Osteoblast (primary cell): ENCODE measurements around the gene SRPK2. TPM values are rescaled to one million over a fixed set of nuclear protein-coding genes. Genes with fewer than 3 reads are reported as not detected.

ENCODE experiments used
- DNase-seq: peaks from one replicate; pipeline ENCODE4 v3.0.0; 2011; ENCODE audit warnings: low spot score, mixed read lengths; ENCODE audit not compliant: insufficient read length; ENCODE audit errors: missing footprints
- H2AFZ ChIP-seq: 2 replicates; pipeline ENCODE4 v1.6.0; 2011; ENCODE audit warnings: mild to moderate bottlenecking, low read length
- H3K27ac ChIP-seq: 2 replicates; pipeline ENCODE4 v1.5.1; 2011; ENCODE audit warnings: mild to moderate bottlenecking, low read depth, low read length, moderate library complexity
- H3K27me3 ChIP-seq: 2 replicates; pipeline ENCODE4 v1.6.0; 2012; ENCODE audit warnings: mild to moderate bottlenecking, control low read depth, inconsistent platforms, low read length, moderate library complexity; ENCODE audit not compliant: insufficient read depth
- H3K36me3 ChIP-seq: 2 replicates; pipeline ENCODE4 v1.5.1; 2011; ENCODE audit warnings: mild to moderate bottlenecking, low read length, control low read depth, moderate library complexity; ENCODE audit not compliant: insufficient read depth
- H3K4me1 ChIP-seq: 2 replicates; pipeline ENCODE4 v1.5.1; 2011; ENCODE audit warnings: mild to moderate bottlenecking, low read length, control low read depth, moderate library complexity; ENCODE audit not compliant: insufficient read depth
- H3K4me2 ChIP-seq: 2 replicates; pipeline ENCODE4 v1.6.0; 2011; ENCODE audit warnings: mild to moderate bottlenecking, low read length; ENCODE audit not compliant: insufficient read depth
- H3K4me3 ChIP-seq: fragments of 200-600 bp; sonication (generic); 3 replicates; pipeline ENCODE4 v1.5.1; 2012; ENCODE audit warnings: mild to moderate bottlenecking, low read length, inconsistent platforms; ENCODE audit not compliant: insufficient read depth
- H3K79me2 ChIP-seq: 2 replicates; pipeline ENCODE4 v1.6.0; 2012; ENCODE audit warnings: mild to moderate bottlenecking, low read length, control low read depth, inconsistent platforms; ENCODE audit not compliant: insufficient read depth
- H3K9me3 ChIP-seq: 2 replicates; pipeline ENCODE4 v1.5.1; 2011; ENCODE audit warnings: low read depth, low read length, control low read depth
- H4K20me1 ChIP-seq: 2 replicates; pipeline ENCODE4 v1.6.0; 2012; ENCODE audit warnings: mild to moderate bottlenecking, low read length, control low read depth; ENCODE audit not compliant: insufficient read depth
- CTCF ChIP-seq: IDR thresholded peaks from 2 replicates; pipeline ENCODE4 v1.5.1; 2011; ENCODE audit warnings: mild to moderate bottlenecking, low read depth, low read length, moderate library complexity; ENCODE audit errors: extremely low read depth
- total RNA-seq: library from RNA; depleted of rRNA; stranded (reverse); fragments of >200 nt; gene quantifications from 2 replicates; pipeline ENCODE4 v1.2.3, GENCODE V29; 2012

SRPK2 gene
- total RNA-seq, 1 donor: 82.2 TPM

GRCh38 chr7:105102557-105103352 lies 286.0 kb downstream of the SRPK2 start:
- no peaks in the 10 kb centered on the region for H3K27me3 ChIP-seq
- H3K36me3 ChIP-seq: peaks cover 77% of the 10 kb centered on the region
- no peak overlapping the region for H2AFZ ChIP-seq
- no peaks in the 10 kb centered on the region for H4K20me1 ChIP-seq
- H3K4me1 ChIP-seq: peaks cover 22% of the 10 kb centered on the region
- no peak for DNase-seq
- no peaks in the 10 kb centered on the region for H3K9me3 ChIP-seq
- no peak overlapping the region for H3K4me2 ChIP-seq
- no peak overlapping the region for H3K4me3 ChIP-seq
- no peak for TF ChIP-seq CTCF
- peaks cover 56% of the 10 kb centered on the region for H3K79me2 ChIP-seq
- H3K27ac ChIP-seq: peak overlapping the region; percentile 13

GRCh38 chr7:105101864-105102263 lies 286.9 kb downstream of the SRPK2 start:
- Histone ChIP-seq H4K20me1 (no peaks in the 10 kb centered on the region), H3K4me3 (no peak overlapping the region), H3K27me3 (no peaks in the 10 kb centered on the region), H3K79me2 (peaks cover 52% of the 10 kb centered on the region), H3K4me1 (peaks cover 25% of the 10 kb centered on the region), H3K27ac (no peak overlapping the region), H3K36me3 (peaks cover 70% of the 10 kb centered on the region), H3K4me2 (no peak overlapping the region), H3K9me3 (no peaks in the 10 kb centered on the region), H2AFZ (no peak overlapping the region)
- DNase-seq: no peak
- TF ChIP-seq CTCF: no peak

GRCh38 chr7:105098863-105099515 lies 289.7 kb downstream of the SRPK2 start:
- Histone ChIP-seq H4K20me1 (no peaks in the 10 kb centered on the region), H3K9me3 (no peaks in the 10 kb centered on the region), H2AFZ (no peak overlapping the region), H3K4me1 (peaks cover 25% of the 10 kb centered on the region), H3K4me3 (no peak overlapping the region), H3K27me3 (no peaks in the 10 kb centered on the region), H3K79me2 (peaks cover 48% of the 10 kb centered on the region), H3K27ac (no peak overlapping the region), H3K36me3 (peaks cover 57% of the 10 kb centered on the region), H3K4me2 (no peak overlapping the region)
- no peak for DNase-seq
- TF ChIP-seq CTCF: no peak

GRCh38 chr7:105097619-105098018 lies 291.1 kb downstream of the SRPK2 start:
- H4K20me1 ChIP-seq: no peaks in the 10 kb centered on the region
- no peak overlapping the region for H2AFZ ChIP-seq
- no peaks in the 10 kb centered on the region for H3K9me3 ChIP-seq
- H3K4me3 ChIP-seq: no peak overlapping the region
- H3K27me3 ChIP-seq: no peaks in the 10 kb centered on the region
- H3K79me2 ChIP-seq: peaks cover 51% of the 10 kb centered on the region
- H3K4me1 ChIP-seq: peaks cover 21% of the 10 kb centered on the region
- H3K27ac ChIP-seq: peak overlapping the region; percentile 71
- DNase-seq: peak; percentile 85
- no peak for TF ChIP-seq CTCF
- H3K4me2 ChIP-seq: no peak overlapping the region
- peaks cover 49% of the 10 kb centered on the region for H3K36me3 ChIP-seq
